Stromal cell of bone marrow (primary cell): Measurements from ENCODE around the gene NEURL2.

Experiments used
- DNase-seq: peaks from one replicate; pipeline ENCODE4 v3.0.0-alpha.2; 2012; ENCODE audit warnings: low read depth

NEURL2 gene

DNA sequence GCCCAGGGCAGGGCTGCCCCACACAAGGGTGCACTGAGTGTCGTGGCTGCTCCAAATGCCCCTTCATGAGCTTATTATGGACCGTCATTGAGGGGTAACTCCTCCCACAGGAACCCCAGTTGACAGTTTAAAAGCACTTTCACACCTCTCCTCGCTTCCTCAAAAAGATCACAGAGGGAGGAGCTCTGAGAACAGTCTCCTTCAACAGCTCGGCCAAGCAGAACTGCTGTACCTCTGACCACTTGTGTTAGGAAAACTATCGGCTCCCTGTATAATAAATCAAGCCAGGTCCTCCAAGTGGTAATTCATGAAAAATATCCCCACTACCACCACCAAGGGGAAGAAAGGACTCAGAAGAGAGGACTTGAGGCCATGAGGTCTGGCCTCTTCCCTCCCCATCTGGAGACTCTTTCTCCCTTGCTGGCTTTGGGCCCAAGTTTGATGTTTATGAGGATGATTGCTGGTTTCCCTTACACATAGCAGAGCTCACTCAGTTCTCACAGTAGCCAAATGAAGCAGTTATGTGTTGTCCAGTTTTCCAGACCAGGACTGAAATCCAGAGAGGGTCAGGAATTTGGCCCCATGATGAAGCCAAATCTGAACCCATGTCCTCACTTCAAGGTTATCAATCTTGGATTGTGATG, 48.7 kb downstream of the NEURL2 start:
- peak; percentile 64 for DNase-seq

DNA sequence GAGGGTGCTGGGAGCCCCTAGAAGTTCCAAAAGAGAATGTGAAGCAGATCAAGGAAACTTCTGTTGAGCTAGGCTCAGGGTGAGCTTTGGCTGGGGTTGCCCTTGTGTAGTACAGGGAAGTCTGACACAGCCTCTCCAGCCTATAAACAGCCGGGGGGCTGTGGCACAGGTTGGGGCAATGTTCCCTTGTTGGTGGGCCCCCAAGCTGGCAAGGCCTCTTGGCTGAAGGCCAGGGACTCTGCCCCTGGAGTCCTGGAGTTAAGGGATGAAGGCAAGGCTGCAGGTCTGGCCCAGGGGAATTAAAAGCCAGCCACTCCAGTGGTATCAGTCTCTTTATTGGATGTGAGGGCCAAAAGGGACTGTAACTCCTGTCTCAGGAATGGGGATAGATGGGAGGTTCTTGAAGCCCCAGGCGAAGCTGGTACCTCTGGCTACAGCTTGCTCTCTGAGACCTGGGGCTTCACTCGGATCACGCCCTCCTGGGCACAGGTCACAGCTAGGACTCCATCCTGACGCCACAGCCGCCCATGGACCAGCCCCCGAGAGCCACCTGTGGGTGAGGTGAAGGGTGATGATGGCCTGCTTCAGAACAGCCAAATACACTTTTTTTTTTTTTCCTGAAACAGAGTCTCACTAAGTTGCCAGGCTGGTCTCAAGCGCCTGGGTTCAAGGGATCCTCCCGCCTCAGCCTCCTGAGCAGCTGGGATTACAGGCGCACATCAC, 49.4 kb downstream of the NEURL2 start:
- DNase-seq: no peak

DNA sequence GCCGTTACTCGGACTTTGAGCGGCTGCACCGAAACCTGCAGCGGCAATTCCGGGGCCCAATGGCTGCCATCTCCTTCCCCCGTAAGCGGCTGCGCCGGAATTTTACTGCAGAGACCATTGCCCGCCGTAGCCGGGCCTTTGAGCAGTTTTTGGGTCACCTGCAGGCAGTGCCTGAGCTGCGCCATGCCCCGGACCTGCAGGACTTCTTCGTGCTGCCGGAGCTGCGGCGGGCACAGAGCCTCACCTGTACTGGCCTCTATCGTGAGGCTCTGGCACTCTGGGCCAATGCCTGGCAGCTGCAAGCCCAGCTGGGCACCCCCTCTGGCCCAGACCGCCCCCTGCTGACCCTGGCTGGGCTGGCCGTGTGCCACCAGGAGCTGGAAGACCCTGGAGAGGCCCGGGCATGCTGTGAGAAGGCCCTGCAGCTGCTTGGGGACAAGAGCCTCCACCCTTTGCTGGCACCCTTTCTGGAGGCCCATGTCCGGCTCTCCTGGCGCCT, 50.3 kb downstream of the NEURL2 start:
- DNase-seq: no peak
